H9 (cell line): Measurements from ENCODE around the gene CFAP97D2. TPM values are rescaled to one million over a fixed set of nuclear protein-coding genes. Genes with fewer than 3 reads are reported as not detected.
A peak's percentile ranks its signal among the peaks of the same experiment; 100 is the strongest.

Experiments used
- DNase-seq: peaks from one replicate; pipeline ENCODE4 v3.0.0-alpha.2; 2017
- H2AFZ ChIP-seq: one replicate; pipeline ENCODE4 v1.6.1; 2013; ENCODE audit warnings: mild to moderate bottlenecking, low read length, control low read depth, moderate library complexity
- H2AK5ac ChIP-seq: 2 replicates; pipeline ENCODE4 v1.6.1; 2013; ENCODE audit warnings: low read length, control low read depth, mixed read lengths; ENCODE audit not compliant: insufficient read length
- H2BK120ac ChIP-seq: one replicate; pipeline ENCODE4 v1.6.1; 2013; ENCODE audit warnings: low read depth, mild to moderate bottlenecking, low read length, control low read depth, inconsistent platforms; ENCODE audit not compliant: poor library complexity, severe bottlenecking
- H2BK12ac ChIP-seq: 2 replicates; pipeline ENCODE4 v1.6.1; 2013; ENCODE audit warnings: low read length, control low read depth, mixed read lengths, low read depth; ENCODE audit not compliant: insufficient read length
- H2BK15ac ChIP-seq: 2 replicates; pipeline ENCODE4 v1.6.1; 2013; ENCODE audit warnings: low read depth, low read length, control low read depth
- H2BK20ac ChIP-seq: one replicate; pipeline ENCODE4 v1.6.1; 2013; ENCODE audit warnings: low read depth, mild to moderate bottlenecking, low read length, control low read depth, inconsistent platforms; ENCODE audit not compliant: poor library complexity, severe bottlenecking
- H2BK5ac ChIP-seq: 2 replicates; pipeline ENCODE4 v1.6.1; 2013; ENCODE audit warnings: low read length, control low read depth, mixed read lengths; ENCODE audit not compliant: insufficient read length
- H3K14ac ChIP-seq: 2 replicates; pipeline ENCODE4 v1.6.1; 2013; ENCODE audit warnings: low read length, control low read depth; ENCODE audit not compliant: insufficient read depth
- H3K18ac ChIP-seq: 2 replicates; pipeline ENCODE4 v1.6.1; 2013; ENCODE audit warnings: low read depth, mild to moderate bottlenecking, mixed read lengths, low read length, control low read depth; ENCODE audit not compliant: insufficient read length
- H3K23ac ChIP-seq: 2 replicates; pipeline ENCODE4 v1.6.1; 2013; ENCODE audit warnings: low read length, control low read depth, mixed read lengths, low read depth; ENCODE audit not compliant: insufficient read length
- H3K23me2 ChIP-seq: 2 replicates; pipeline ENCODE4 v1.6.1; 2013; ENCODE audit warnings: low read depth, mild to moderate bottlenecking, mixed read lengths, low read length, control low read depth; ENCODE audit not compliant: insufficient read length, poor library complexity, severe bottlenecking
- H3K27ac ChIP-seq: 2 replicates; pipeline ENCODE4 v1.5.1; 2013; ENCODE audit warnings: low read length, control low read depth, mixed read lengths, low read depth; ENCODE audit not compliant: insufficient read length
- H3K27me3 ChIP-seq: 2 replicates; pipeline ENCODE4 v1.6.1; 2013; ENCODE audit warnings: low read length, control low read depth, inconsistent platforms; ENCODE audit not compliant: insufficient read depth
- H3K4ac ChIP-seq: 2 replicates; pipeline ENCODE4 v1.6.1; 2013; ENCODE audit warnings: low read depth, mild to moderate bottlenecking, control low read depth, inconsistent platforms, low read length, moderate library complexity
- H3K4me1 ChIP-seq: 2 replicates; pipeline ENCODE4 v1.6.1; 2013; ENCODE audit warnings: low read length, control low read depth, inconsistent platforms; ENCODE audit not compliant: insufficient read depth
- H3K4me2 ChIP-seq: 2 replicates; pipeline ENCODE4 v1.6.1; 2013; ENCODE audit warnings: low read length, control low read depth, mixed read lengths; ENCODE audit not compliant: insufficient read length, insufficient read depth
- H3K56ac ChIP-seq: 2 replicates; pipeline ENCODE4 v1.6.1; 2013; ENCODE audit warnings: low read depth, mild to moderate bottlenecking, mixed read lengths, low read length, control low read depth; ENCODE audit not compliant: insufficient read length
- H3K79me1 ChIP-seq: 2 replicates; pipeline ENCODE4 v1.6.1; 2013; ENCODE audit warnings: low read depth, mild to moderate bottlenecking, moderate library complexity, low read length, control low read depth, inconsistent platforms; ENCODE audit not compliant: insufficient read depth, poor library complexity, severe bottlenecking
- H3K79me2 ChIP-seq: 2 replicates; pipeline ENCODE4 v1.6.1; 2013; ENCODE audit warnings: low read length, control low read depth, inconsistent platforms; ENCODE audit not compliant: insufficient read depth
- H3K9ac ChIP-seq: 2 replicates; pipeline ENCODE4 v1.6.1; 2013; ENCODE audit warnings: low read length, control low read depth, mixed read lengths; ENCODE audit not compliant: insufficient read length; ENCODE audit errors: extremely low read depth
- H3K9me3 ChIP-seq: one replicate; pipeline ENCODE4 v1.6.1; 2013; ENCODE audit warnings: low read depth, low read length, inconsistent platforms; ENCODE audit not compliant: control insufficient read depth
- H3T11ph ChIP-seq: one replicate; pipeline ENCODE4 v1.6.1; 2013; ENCODE audit warnings: mild to moderate bottlenecking, low read length, control low read depth, inconsistent platforms
- H4K20me1 ChIP-seq: one replicate; pipeline ENCODE4 v1.6.1; 2013; ENCODE audit not compliant: control insufficient read depth, insufficient read length, insufficient read depth
- H4K5ac ChIP-seq: 2 replicates; pipeline ENCODE4 v1.6.1; 2013; ENCODE audit warnings: low read depth, mild to moderate bottlenecking, mixed read lengths, low read length, control low read depth; ENCODE audit not compliant: insufficient read length
- H4K8ac ChIP-seq: replicated peaks from 2 replicates; pipeline ENCODE4 v1.6.1; 2013; ENCODE audit warnings: low read length, control low read depth, mixed read lengths, low read depth; ENCODE audit not compliant: insufficient read length
- H4K91ac ChIP-seq: 2 replicates; pipeline ENCODE4 v1.6.1; 2013; ENCODE audit warnings: low read depth, mild to moderate bottlenecking, moderate library complexity, mixed read lengths, low read length, control low read depth; ENCODE audit not compliant: insufficient read length
- H3K27ac Mint-ChIP-seq, 3 experiments: 2 replicates in 2 of 3; 3 replicates in 1 of 3; pipeline ENCODE4 v1.8.0; 2020 to 2021; ENCODE audit warnings: mixed read lengths in 3 of 3, mild to moderate bottlenecking in 1 of 3, moderate library complexity in 1 of 3
- H3K27me3 Mint-ChIP-seq: 2 replicates; pipeline ENCODE4 v1.8.0; 2021; ENCODE audit warnings: low read depth, mild to moderate bottlenecking, moderate library complexity, mixed read lengths
- H3K36me3 Mint-ChIP-seq, 3 experiments: 2 replicates in 2 of 3; 3 replicates in 1 of 3; pipeline ENCODE4 v1.8.0; 2020 to 2021; ENCODE audit warnings: low read depth in 3 of 3, mixed read lengths in 3 of 3; ENCODE audit not compliant: insufficient read depth in 1 of 3
- H3K4me1 Mint-ChIP-seq, 2 experiments: 2 replicates each; pipeline ENCODE4 v1.8.0; 2020; ENCODE audit warnings: mixed read lengths in 2 of 2
- H3K4me3 Mint-ChIP-seq, 2 experiments: 2 replicates in 1 of 2; 3 replicates in 1 of 2; pipeline ENCODE4 v1.8.0; 2020 to 2021; ENCODE audit warnings: mild to moderate bottlenecking in 2 of 2, mixed read lengths in 2 of 2, moderate library complexity in 1 of 2
- H3K9me3 Mint-ChIP-seq, 2 experiments: 2 replicates in 1 of 2; 3 replicates in 1 of 2; pipeline ENCODE4 v1.8.0; 2020; ENCODE audit warnings: mild to moderate bottlenecking in 2 of 2, mixed read lengths in 2 of 2, moderate library complexity in 1 of 2
- CTCF ChIP-seq: fragments of 200-600 bp; sonication (generic); conservative IDR thresholded peaks from 3 replicates; pipeline ENCODE4 v1.8.0; 2021; ENCODE audit warnings: antibody characterized with exemption, mild to moderate bottlenecking
- WGBS: extraction: QIAGEN DNeasy Blood & Tissue Kit; methylation state at CpG from one replicate; pipeline ENCODE4 v1.1.7; 2013; ENCODE audit warnings: missing lambda C conversion rate, low lambda C conversion rate, mixed read lengths; ENCODE audit not compliant: insufficient read length; ENCODE audit errors: extremely low coverage; 5-methylcytosine and 5-hydroxymethylcytosine counted together
- total RNA-seq: library from RNA; stranded (reverse); gene quantifications from 2 replicates; pipeline ENCODE4 v1.2.1, GENCODE V29; 2021

Gene CFAP97D2
- total RNA-seq, 1 experiment from 2014 or later: not detected

GRCh38 chr13:114199954-114200353 is 20.9 kb downstream of the CFAP97D2 start:
- H3K79me1 ChIP-seq: no peaks in the 10 kb centered on the region
- H4K20me1 ChIP-seq: no peaks in the 10 kb centered on the region
- H3K4me1 ChIP-seq: peaks cover 2% of the 10 kb centered on the region; the same call in 1 of the 2 replicates
- TF ChIP-seq CTCF: no peak
- no peak overlapping the region for H3T11ph ChIP-seq
- Mint-ChIP-seq H3K36me3 (no peaks in the 10 kb centered on the region), H3K27me3 (peaks cover 3% of the 10 kb centered on the region), H3K27ac (no peak overlapping the region), H3K4me3 (no peak overlapping the region), H3K4me1 (peaks cover 18% of the 10 kb centered on the region in 2 experiments), H3K9me3 (no peaks in the 10 kb centered on the region)
- no peak overlapping the region for H2BK15ac ChIP-seq
- H2BK120ac ChIP-seq: no peak overlapping the region
- H3K27ac ChIP-seq: no peak overlapping the region
- no peak overlapping the region for H4K91ac ChIP-seq
- H3K79me2 ChIP-seq: no peaks in the 10 kb centered on the region
- H3K4ac ChIP-seq: no peak overlapping the region
- H3K56ac ChIP-seq: no peak overlapping the region
- no peaks in the 10 kb centered on the region for H3K27me3 ChIP-seq
- H3K18ac ChIP-seq: no peak overlapping the region
- no peak overlapping the region for H2AFZ ChIP-seq
- no peak overlapping the region for H3K9ac ChIP-seq
- H3K23me2 ChIP-seq: no peaks in the 10 kb centered on the region
- DNase-seq: no peak
- H3K14ac ChIP-seq: peak overlapping the region; percentile 53; the same call in 1 of the 2 replicates
- H3K9me3 ChIP-seq: no peaks in the 10 kb centered on the region
- H2BK12ac ChIP-seq: no peak overlapping the region
- no peak overlapping the region for H2BK5ac ChIP-seq
- no peak overlapping the region for H4K5ac ChIP-seq
- H3K4me2 ChIP-seq: no peak overlapping the region
- no CpG with 5 or more reads among the region's 42 CpGs for WGBS
- no peak overlapping the region for H3K23ac ChIP-seq
- H2BK20ac ChIP-seq: no peak overlapping the region
- no peak overlapping the region for H2AK5ac ChIP-seq
- H4K8ac ChIP-seq: no peak overlapping the region
